Activated T-cell treated with anti-CD3 and anti-CD28 coated beads, Interleukin-2, amount 50 U/mL, for 1 hour (primary cell): Measurements from ENCODE around the gene ANXA7.
"Not testable (repeated sequence)": the region's sequence is repeated elsewhere in the genome, so short reads cannot be mapped to it uniquely, and the experiment has no call there.

Source experiments
- DNase-seq: peaks from one replicate; pipeline ENCODE4 v3.0.0-alpha.2; 2020

Gene ANXA7

GRCh38 chr10:73333202-73333601 is 80.7 kb downstream of the ANXA7 start:
- DNase-seq, result no peak

GRCh38 chr10:73332379-73332778 is 81.5 kb downstream of the ANXA7 start:
- DNase-seq, result no peak

- DNase-seq, result not testable (repeated sequence)
Observed at GRCh38 chr10:73328523-73328922, 85.3 kb downstream of the ANXA7 start.

GRCh38 chr10:73325290-73325689 is 88.6 kb downstream of the ANXA7 start:
- DNase-seq, result not testable (repeated sequence)
